ENCODE data around the gene ADAMTS17.

Gene ADAMTS17

GRCh38 chr15:100038736-100039135, 303.0 kb downstream of the ADAMTS17 start:
- Histone ChIP-seq H3K4me3 (no peak overlapping the region), H3K9ac (no peak overlapping the region), H3K4me1 (peaks cover 10% of the 10 kb centered on the region; the same call in 1 of the 2 replicates), H3K27ac (no peak overlapping the region), H3K4me2 (no peak overlapping the region), H3K9me3 (no peaks in the 10 kb centered on the region), H3K27me3 (no peaks in the 10 kb centered on the region), H4K20me1 (no peaks in the 10 kb centered on the region), H3K36me3 (no peaks in the 10 kb centered on the region)
- TF ChIP-seq Cebpa-rat (IDR thresholded peaks at IDR 0.05) = no peak

DNA sequence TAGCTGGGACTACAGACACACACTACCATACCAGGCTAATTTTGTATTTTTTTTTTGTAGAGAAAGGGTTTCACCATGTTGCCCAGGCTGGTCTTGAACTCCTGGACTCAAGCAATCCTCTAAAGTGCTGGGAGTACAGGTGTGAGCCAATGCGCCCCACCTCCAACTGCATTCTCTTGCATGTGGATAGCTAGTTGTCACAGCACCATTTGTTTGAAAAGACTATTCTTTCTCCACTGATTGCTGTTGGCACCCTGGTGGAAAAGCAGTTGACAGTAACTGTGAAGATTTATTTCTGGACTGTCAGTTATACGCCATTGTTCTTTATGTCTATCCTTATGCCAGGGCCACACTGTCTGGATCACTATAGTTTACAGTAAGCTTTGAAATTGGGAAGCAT, 303.9 kb downstream of the ADAMTS17 start:
- H3K36me3 ChIP-seq = no peaks in the 10 kb centered on the region
- no peaks in the 10 kb centered on the region for H4K20me1 ChIP-seq
- H3K4me3 ChIP-seq = no peak overlapping the region
- H3K27me3 ChIP-seq = no peaks in the 10 kb centered on the region
- H3K9me3 ChIP-seq = no peaks in the 10 kb centered on the region
- H3K27ac ChIP-seq = no peak overlapping the region
- H3K9ac ChIP-seq = no peak overlapping the region
- peaks cover 4% of the 10 kb centered on the region; the same call in 1 of the 2 replicates for H3K4me1 ChIP-seq
- TF ChIP-seq Cebpa-rat (IDR thresholded peaks at IDR 0.05) = no peak
- H3K4me2 ChIP-seq = no peak overlapping the region

DNA sequence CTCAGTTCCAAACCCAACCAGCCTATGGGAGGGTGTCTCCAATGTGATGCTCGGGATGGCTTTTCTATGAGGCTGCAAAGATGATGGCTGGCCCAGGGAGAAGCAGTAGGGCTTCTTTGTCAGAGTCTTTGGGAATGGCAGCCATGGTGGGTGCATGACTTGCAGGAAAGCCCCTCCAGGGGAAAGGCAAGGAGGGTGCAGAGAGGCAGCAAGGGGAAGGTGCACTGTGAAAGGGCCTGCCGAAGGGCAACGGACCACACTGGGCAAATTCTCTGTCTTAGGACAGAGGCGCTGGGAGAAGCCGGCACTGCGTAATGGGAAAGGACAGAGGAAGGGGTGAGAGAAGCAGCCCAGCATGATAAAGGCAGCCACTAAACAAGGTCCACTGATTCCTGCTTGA, 305.8 kb downstream of the ADAMTS17 start:
- H3K4me3 ChIP-seq = no peak overlapping the region
- H3K9ac ChIP-seq = no peak overlapping the region
- H3K4me1 ChIP-seq = no peaks in the 10 kb centered on the region
- H3K36me3 ChIP-seq = no peaks in the 10 kb centered on the region
- no peak overlapping the region for H3K4me2 ChIP-seq
- no peaks in the 10 kb centered on the region for H3K27me3 ChIP-seq
- no peak overlapping the region for H3K27ac ChIP-seq
- no peak for TF ChIP-seq Cebpa-rat (IDR thresholded peaks at IDR 0.05)
- H3K9me3 ChIP-seq = no peaks in the 10 kb centered on the region
- H4K20me1 ChIP-seq = no peaks in the 10 kb centered on the region

- Histone ChIP-seq H3K36me3 (no peaks in the 10 kb centered on the region), H3K4me3 (no peak overlapping the region), H3K27me3 (no peaks in the 10 kb centered on the region), H3K4me1 (no peaks in the 10 kb centered on the region), H4K20me1 (no peaks in the 10 kb centered on the region), H3K9me3 (peaks cover 3% of the 10 kb centered on the region; the same call in 1 of the 2 replicates), H3K4me2 (no peak overlapping the region), H3K27ac (no peak overlapping the region), H3K9ac (no peak overlapping the region)
- TF ChIP-seq Cebpa-rat (IDR thresholded peaks at IDR 0.05) = no peak
Measured at GRCh38 chr15:100034191-100034590, 307.6 kb downstream of the ADAMTS17 start.

DNA sequence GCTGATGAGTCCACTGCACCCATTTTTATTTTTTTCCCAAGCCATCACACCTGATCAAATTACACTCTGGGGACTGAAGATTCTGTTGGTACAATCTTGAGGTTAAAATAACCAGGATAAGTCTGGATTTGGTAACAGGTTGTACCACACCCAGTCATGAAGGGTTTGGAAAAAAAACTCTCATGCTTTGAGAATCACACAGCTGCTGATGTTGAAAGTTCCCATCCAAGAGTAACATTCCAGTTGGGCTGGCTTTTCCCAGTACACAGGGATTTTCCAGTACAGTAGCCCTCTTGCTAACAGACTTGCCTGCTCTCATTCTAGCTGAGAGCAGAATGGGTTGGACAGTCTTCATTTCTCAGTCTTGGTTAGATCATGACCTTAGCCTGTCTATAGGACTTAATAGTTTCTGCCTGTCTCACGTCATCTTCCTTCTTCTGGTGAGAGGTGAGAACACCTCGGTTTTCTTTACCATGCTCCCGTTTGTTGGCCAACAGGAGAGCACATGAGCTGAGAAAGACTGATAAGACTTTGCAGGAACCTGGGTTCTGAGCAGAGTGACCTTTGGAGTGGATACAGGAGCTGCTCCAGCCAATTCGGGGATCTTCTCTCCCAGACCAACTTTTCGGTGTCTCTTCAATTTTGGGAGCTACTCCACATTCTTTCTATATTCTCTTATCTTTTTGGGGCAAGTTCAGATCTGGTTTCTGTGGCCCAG, 308.5 kb downstream of the ADAMTS17 start:
- TF ChIP-seq Cebpa-rat (IDR thresholded peaks at IDR 0.05) = no peak

DNA sequence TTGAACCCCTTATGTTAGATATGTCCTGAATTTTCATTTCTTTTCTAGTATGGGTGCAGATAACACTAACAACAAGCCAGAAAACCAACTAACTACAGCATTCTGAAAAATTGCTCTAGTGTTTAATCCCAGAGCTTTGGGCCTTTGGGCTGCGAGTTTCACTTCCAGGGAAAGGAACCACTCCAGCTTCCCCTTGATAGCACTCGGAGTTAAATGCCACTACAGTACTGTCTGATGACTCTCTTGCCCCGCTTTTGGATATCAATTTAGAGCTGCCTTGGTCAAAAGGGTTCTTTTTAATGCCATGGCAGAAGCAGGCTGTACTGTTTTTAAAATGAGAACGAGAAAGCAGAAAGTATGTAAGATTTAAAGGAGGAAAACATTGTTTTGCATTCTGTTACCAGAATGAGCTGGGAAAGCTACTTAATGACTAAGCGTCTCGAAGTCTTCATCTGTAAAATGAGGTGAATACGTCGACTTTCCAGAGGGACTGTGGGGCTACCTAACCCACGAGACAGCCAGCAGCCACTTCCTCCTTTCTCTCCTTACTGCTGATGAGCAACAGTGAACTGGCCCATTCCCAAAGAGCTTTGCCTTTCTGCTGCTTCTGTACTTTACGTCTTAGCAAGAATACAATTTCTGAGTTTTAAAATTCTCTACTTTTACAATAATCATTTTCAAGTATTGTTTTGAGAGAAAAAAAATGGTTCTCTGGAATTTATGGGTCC, 309.3 kb downstream of the ADAMTS17 start:
- H3K4me2 ChIP-seq = no peak overlapping the region
- no peaks in the 10 kb centered on the region for H3K27me3 ChIP-seq
- H3K27ac ChIP-seq = no peak overlapping the region
- H4K20me1 ChIP-seq = no peaks in the 10 kb centered on the region
- H3K4me3 ChIP-seq = no peak overlapping the region
- H3K9ac ChIP-seq = no peak overlapping the region
- H3K4me1 ChIP-seq = no peaks in the 10 kb centered on the region
- H3K36me3 ChIP-seq = 0 out of 2 replicates have a peak, but pooled peaks cover 6% of the 10 kb centered on the region
- H3K9me3 ChIP-seq = peaks cover 20% of the 10 kb centered on the region
- TF ChIP-seq Cebpa-rat (IDR thresholded peaks at IDR 0.05) = no peak

More for the DNA sequence above, 308.5 kb downstream of the ADAMTS17 start:
- Histone ChIP-seq H3K9ac (no peak overlapping the region), H3K9me3 (peaks cover 12% of the 10 kb centered on the region), H3K27ac (no peak overlapping the region), H3K36me3 (no peaks in the 10 kb centered on the region), H4K20me1 (no peaks in the 10 kb centered on the region), H3K4me1 (no peaks in the 10 kb centered on the region), H3K4me3 (no peak overlapping the region), H3K4me2 (no peak overlapping the region), H3K27me3 (no peaks in the 10 kb centered on the region)

DNA sequence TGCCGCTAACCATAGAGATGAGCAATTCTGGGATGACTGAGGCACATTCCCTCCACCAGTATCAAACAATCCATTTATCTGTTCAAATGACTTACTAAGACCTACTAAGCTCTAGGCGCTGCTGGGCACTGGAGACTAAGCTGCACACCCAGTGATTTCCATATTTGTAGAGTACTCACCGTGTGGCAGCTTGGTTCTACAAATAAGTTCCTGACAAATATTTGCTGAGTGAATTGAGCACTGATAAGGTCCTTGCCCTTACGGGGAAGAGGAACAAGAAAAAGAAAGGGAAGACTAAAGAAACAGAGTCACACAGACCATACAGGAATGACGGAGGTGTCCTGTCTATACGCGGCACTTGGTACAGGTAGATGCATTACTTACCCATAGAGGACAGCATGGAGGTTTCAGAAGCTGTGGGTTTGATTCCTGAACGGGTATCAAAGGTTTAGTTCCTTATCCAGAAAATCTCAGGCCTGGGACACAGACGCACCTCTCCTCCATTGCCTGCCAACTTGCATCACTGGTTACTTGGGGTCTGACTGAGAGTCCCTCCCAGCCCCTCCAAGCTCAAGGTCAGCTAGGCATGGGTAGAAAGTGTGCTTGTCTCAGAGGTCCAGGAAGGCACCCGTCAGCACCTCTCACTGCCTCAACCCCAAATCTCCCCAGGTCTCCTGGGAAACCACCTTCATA, 310.0 kb downstream of the ADAMTS17 start:
- Histone ChIP-seq H3K27me3 (no peaks in the 10 kb centered on the region), H3K9ac (no peak overlapping the region), H3K36me3 (0 out of 2 replicates have a peak, but pooled peaks cover 6% of the 10 kb centered on the region), H3K4me3 (no peak overlapping the region), H3K4me2 (no peak overlapping the region), H3K4me1 (no peaks in the 10 kb centered on the region), H3K9me3 (peaks cover 27% of the 10 kb centered on the region), H3K27ac (no peak overlapping the region), H4K20me1 (no peaks in the 10 kb centered on the region)
- TF ChIP-seq Cebpa-rat (IDR thresholded peaks at IDR 0.05) = no peak

DNA sequence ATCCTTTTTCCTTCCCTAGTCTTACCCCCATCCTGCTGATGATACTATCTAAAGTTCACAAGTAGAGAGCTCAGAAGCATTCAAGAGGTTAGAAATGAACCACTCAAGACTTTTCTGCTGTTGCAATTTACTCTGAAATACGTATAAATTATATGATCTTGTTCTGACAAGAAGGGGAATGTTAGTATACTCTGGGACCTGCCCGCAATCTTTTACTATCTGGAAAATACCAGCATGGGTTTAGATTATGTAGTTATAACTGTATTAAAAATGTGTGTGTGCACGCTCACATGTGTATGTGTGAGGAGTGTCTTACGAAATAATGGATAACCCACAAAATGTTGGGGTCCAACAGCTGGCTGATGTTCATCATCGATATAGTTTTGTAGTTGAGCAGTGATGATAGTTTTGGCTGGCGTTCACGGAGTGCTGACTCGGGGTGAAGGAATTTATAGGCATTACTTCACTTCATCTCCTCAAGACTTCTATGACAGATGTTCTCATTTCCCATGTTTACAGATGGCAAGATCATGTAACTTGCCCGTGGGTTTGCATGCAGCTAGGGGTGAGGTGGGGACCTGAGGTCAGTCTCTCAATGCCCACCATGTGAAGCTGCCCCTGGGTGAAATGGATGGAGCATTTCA, 311.1 kb downstream of the ADAMTS17 start:
- Histone ChIP-seq H3K9me3 (peaks cover 34% of the 10 kb centered on the region), H3K4me3 (no peak overlapping the region), H3K36me3 (0 out of 2 replicates have a peak, but pooled peaks cover 6% of the 10 kb centered on the region), H3K27ac (no peak overlapping the region), H4K20me1 (no peaks in the 10 kb centered on the region), H3K4me2 (no peak overlapping the region), H3K9ac (no peak overlapping the region), H3K27me3 (no peaks in the 10 kb centered on the region), H3K4me1 (no peaks in the 10 kb centered on the region)
- TF ChIP-seq Cebpa-rat (IDR thresholded peaks at IDR 0.05) = no peak

- H3K27me3 ChIP-seq = no peaks in the 10 kb centered on the region
- no peak overlapping the region for H3K27ac ChIP-seq
- no peaks in the 10 kb centered on the region for H3K4me1 ChIP-seq
- TF ChIP-seq Cebpa-rat (IDR thresholded peaks at IDR 0.05) = no peak
- 0 out of 2 replicates have a peak, but pooled peaks cover 6% of the 10 kb centered on the region for H3K36me3 ChIP-seq
- no peak overlapping the region for H3K4me3 ChIP-seq
- H3K9me3 ChIP-seq = peaks cover 34% of the 10 kb centered on the region
- H3K4me2 ChIP-seq = no peak overlapping the region
- no peak overlapping the region for H3K9ac ChIP-seq
- no peaks in the 10 kb centered on the region for H4K20me1 ChIP-seq
Measured at GRCh38 chr15:100029868-100030479, 311.8 kb downstream of the ADAMTS17 start.

All from BLaER1 (cell line).